ENCODE measurements around the gene MRPL43.
A peak's percentile ranks its signal among the peaks of the same experiment; 100 is the strongest.

Gene MRPL43

DNA sequence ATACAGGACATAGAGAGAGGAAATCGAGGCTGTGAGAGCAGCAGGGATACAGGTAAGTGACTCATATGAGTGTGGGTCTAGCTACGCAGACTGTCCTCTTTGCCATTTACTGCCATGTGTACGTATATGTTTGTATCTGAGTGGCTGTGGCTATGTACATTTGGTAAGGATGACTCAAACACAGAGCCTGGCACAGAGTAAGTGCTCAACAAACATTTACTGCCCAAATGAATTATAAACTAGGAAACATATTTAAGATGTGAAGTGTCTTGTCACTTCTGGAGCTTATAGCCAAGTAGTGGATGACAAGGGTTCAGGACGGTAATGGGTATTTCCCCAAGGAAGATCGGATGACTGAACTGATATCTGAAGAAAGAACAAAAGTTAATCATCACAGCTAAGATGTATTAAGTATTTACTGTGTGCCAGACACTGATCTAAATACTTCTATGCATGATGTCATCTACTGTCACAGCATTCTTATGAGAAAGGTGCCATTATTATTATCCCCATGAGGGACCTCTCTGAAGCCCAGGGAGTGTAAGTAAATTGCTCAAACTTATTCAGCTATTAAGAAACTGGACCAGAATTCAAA is 6.0 kb downstream of the MRPL43 start:
- no peak for DNase-seq

DNA sequence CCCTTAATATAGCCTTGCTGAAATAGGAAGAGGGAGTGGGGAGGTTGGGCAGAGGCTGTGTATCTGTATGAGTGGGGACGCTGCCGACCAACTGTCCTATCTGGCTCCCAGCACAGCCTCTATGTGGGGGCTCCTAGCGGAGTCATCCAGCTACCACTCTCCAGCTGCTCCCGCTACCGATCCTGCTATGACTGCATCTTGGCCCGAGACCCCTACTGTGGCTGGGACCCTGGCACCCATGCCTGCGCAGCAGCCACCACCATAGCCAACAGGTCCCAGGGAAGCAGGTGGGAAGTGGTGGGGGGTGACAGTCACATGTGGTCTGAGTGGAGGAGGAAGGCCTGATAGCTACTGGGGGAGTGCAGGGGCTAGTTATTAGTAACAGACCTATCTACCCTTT is 6.6 kb downstream of the MRPL43 start:
- peak in 1 of 2 donors; percentile 7 for DNase-seq

DNA sequence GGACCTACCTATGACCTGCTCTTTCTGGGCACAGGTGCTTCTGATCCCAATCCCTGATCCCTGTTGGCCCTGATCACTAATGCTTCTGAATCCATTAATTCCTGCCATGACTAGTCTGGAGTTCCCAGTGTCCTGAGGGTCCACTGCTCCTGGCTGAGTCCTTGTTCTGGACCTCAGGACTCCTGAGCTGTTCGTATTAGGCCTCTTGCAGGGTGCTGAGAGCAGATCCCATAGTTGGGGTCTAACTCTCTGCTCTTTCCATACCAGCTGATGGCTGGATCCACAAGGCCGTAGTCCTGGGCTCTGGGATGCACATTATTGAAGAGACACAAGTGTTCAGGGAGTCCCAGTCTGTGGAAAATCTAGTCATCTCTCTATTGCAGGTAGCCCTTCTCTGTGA is 7.0 kb downstream of the MRPL43 start:
- DNase-seq, result peak in 1 of 2 donors; percentile 6

DNA sequence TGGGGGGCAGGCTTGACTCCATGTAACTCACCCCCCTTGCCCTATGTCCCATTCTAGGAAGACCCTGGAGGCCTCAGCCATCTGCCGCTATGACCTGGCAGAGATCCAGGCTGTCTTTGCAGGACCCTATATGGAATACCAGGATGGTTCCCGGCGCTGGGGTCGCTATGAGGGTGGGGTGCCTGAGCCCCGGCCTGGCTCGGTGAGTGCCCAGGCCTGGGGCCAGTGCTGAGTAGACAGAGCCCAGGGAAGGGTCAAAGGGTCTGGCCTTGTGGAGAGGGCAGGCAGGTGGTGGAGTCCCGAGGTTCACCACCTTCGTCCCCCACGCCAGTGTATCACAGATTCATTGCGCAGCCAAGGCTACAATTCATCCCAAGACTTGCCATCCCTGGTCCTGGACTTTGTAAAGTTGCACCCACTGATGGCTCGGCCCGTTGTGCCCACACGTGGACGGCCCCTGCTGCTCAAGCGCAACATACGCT is 7.5 kb downstream of the MRPL43 start:
- DNase-seq, result peak in 1 of 2 donors; percentile 1

DNA sequence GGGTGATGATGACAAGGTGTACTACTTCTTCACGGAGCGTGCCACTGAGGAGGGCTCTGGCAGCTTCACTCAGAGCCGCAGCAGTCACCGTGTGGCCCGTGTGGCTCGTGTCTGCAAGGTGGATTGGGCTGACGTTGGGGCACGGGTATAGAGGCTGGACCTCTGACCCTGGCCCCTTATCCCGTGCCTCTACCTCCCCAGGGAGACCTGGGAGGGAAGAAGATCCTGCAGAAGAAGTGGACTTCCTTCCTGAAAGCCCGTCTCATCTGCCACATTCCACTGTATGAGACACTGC is 8.4 kb downstream of the MRPL43 start:
- DNase-seq, result no peak

DNA sequence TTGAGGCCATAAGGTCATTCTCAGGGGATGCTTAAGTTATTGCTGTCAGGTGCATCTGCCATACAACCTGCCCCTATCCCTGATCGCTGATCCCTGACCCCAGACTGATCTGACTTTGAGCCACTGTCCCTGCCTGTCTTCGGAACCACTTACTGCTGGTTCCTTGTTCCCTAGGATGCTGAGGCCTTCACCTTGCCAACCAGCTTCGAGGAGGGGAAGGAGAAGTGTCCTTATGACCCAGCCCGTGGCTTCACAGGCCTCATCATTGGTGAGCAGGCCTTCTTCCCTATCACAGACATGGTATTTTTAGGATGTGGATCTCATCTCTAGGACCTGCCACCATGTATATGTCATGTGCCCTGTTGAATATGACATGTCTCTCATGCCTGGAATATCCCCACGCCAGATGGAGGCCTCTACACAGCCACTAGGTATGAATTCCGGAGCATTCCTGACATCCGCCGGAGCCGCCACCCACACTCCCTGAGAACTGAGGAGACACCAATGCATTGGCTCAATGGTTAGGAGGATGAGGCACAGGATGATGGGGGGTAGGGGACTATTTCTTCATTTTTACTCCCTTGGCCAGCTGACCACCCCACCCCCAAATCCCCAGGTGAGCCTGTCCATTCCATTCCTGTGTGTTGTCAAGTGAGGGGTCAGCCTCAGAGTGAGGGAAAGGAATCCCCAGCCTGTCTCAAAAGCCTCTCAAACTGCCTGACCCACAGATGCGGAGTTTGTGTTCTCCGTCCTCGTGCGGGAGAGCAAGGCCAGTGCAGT is 9.0 kb downstream of the MRPL43 start:
- peak in 1 of 2 donors; percentile 8 for DNase-seq

DNA sequence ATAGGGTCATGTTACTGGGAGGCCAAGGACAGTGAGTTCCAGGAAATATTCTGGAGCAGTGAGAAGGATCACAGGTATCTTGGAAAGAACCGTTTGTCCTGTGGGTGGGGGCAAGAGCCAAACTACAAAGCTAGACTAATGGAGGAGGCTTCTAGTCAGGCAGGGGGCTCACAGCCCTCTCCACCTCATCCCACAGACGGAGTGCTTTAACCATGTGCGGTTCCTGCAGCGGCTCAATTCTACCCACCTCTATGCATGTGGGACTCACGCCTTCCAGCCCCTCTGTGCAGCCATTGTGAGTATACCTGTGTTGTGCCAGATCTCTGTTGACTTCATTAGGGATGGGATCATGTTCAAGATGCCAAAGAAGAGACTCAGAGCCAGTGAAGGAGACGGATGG is 9.9 kb downstream of the MRPL43 start:
- DNase-seq, result peak in 1 of 2 donors; percentile 4

DNA sequence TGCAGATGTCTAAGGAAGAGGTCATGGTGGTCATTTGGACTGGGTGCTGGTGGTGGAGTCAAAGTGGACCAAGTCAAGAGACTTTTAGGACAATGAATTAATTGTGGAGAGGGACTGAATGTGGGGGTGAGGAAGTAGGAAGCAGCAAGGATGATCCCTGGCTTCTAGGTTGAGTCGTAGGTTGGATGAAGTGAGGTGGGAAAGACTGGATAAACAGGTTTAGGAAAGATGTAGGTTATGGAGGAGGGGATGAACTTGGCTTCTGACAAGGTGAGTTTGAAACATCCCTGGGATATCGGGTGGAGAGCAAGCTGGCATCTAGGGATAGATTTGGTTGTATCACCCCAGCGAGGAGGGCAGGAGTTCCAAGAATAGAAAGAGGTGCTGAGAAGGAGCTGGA is 10.4 kb downstream of the MRPL43 start:
- DNase-seq, result no peak

DNA sequence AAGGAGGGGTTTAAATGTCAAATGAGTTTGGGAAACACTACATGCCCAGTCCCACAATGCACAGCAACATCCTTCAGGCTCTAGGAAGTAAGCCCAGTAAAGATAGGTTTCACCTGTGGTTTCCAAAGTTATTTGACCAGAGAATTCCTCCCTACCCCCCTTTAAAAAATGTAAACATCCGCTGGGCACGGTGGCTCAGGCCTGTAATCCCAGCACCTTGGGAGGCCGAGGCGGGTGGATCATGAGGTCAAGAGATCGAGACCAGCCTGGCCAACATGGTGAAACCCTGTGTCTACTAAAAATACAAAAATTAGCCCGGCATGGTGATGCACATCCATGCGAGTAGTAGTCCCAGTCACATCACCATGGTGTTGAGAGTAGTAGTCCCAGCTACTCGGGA is 11.9 kb downstream of the MRPL43 start:
- DNase-seq, result peak in 1 of 2 donors; percentile 1

DNA sequence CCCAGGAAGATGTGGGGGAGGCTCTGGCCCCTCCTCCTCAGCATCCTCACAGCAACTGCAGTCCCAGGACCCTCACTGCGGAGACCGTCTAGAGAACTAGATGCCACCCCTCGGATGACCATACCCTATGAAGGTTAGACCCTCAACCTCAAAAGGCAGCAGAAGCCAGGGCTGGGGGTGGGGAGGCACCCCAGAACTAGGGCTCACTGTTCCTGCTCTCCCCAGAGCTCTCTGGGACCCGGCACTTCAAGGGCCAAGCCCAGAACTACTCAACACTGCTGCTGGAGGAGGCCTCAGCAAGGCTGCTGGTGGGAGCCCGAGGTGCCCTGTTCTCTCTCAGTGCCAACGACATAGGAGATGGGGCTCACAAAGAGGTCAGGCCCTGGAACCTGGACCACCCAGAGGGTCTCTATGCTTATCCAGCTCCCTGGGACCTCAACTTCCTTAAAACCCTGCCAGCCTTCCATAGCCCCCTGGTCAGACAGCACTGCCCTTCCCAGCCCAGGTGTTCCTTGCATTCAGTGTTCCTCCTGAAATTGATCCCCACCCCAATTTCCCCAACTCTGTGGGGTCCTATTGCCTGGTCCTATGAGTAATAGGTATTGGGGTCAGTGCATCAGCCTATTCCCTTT is 14.3 kb downstream of the MRPL43 start:
- no peak for DNase-seq

DNA sequence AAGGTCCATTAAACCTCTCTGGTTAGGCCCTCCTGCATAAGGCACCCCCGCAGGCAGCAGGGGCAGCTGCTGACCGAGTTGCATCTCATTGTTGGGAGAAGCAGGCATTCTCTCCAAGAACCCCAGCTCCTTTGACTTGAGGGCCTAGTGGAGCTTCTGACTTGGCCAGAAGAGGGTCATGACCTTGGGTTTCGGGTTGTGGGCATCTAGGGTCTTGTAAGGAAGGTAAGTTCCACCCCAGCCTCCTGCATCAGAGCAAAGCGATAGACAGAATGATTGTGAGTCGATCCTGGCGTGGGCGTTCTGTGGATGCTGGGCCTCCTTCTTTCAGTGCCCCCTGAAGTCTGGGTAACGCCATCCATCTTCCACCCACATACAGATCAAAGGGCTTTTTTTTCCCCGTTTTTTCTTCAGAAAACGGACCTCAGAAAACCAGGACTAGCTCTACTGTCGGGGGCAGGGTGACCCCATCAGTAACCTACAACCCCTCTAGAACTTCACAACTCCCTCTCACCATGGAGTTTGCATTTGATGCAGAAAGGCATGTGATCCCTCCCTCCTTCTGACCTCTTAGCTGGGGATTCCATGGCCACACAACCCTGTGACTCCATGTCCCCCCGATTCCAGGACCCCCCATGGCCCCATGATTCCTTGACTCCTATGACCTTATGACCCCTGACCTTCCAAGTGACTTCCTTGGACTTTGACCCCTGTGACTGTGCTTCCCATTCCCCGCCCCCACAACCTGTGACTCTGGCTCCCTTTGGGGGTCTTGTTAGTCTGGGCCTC is 15.0 kb downstream of the MRPL43 start:
- DNase-seq, result no peak

DNA sequence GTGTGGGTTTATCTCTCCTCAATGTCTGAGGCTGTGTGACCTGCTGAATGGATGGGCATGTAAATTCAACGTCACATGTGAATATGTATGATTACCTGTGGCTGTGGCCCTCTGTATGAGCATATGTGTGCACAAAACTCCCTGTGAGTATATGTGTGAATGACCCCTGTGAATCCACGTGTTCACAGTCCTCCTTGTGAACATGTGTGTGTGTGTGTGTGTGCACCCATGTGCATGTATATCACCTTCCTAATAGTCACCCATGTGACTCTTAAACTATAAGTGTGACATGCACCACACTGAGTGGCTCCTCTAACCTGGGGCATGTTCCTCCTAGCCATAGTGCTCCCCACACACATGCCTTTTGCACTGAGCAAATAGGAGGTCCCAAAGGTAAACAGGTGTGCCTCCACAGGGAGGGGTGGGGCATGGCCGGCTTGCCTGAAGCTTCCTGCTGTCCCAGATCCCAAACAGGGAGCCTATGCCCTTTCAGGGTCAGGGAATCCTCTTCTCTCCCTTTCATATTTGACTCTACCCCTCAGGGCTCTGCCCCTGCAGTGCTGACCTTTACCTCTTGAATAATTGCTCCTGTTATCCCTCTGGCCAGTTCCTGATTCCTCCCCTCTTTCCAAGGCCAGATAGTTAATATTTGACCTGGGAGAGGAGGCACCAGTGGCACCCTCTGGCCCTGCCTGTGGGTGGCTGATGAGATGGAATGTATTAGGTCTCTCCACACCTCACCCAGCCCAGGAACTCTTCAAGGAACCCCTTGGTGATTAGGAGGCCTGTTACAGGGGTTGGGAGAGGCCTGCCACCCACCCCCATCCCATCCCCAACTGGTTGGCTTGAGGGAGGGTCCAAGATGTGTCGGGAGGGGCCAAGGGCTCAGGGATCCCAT is 16.1 kb downstream of the MRPL43 start:
- no peak for DNase-seq

DNA sequence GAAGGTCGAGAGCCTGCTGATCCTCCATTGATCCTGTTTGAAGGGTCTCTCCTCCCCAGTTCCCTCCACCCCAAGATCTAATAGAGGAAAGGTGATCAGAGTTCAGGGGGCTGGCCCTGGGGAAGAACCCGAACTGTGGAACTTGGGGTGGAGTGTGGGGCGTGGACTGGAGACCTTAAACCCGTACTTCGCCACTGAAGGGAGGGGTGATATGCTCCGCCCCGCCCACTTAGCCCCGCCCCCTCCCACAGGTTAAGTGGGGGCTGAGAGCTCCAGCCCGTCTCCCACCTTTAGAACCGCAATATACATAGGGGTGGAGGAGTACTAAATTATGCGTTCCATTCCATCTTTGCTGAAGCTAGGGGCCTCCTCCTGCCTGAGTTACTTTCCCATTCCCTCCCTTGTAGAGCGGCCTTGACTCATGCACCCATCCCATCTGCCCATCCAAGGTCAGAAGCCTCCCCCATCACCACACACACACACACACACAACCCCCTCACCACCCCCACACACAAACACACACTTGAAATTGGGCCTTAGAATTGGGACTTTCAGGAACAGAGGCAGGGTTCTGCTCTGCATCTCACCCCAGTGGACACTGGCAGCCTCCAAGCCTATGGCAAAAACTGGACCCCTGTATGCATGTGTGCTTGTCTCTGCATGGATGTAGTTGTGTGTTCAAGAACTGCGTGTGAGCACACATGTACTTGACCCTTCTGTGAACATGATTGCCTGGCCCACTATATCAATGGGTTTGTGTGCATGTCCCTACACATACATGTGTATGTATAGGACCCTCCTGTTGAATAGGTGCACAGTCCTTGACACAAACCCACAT is 17.0 kb downstream of the MRPL43 start:
- DNase-seq, result peak in 1 of 2 donors; percentile 31

DNA sequence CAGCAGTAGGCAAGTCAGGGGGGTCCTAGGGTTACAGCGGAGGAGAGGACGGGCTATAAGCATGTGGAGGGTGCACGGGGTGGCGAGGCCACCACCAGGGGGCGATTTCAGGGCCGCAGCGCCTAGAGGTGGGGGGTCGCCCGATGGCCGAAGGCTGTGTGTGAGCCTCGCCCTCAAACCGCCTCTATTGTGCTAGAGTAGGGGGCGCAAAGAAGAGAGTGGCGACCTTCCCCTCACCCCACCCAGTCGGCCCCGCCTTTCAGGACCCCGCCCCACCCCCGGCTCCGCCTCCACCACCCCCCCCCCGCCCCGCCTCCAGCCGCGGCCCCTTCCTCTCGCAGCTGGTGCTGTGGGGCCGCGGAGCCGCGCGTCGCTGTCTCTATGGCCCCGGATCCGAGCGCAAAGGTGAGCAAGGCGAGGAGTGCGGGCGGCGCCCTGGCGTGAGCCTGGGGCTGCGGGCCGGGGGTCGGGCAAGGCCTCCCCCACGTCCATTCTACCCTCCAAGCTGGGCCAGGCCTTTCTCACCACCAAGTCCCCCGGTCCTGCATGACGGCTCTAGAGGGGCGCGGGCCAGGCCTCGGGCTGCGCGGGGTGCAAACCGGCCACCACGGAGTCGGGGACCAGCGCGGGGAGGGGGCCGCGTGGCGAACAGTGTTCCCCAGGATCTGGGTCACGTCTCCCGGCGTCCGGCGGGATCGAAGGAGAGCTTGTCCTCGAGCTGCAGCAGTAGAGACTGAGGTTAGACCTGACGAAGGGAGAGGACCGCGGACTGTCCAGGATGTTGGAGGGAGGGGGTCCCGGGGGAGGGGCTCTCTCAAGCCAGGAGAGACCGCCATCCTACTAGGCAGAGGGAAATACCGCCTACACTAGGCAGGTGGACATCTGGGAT is 17.9 kb downstream of the MRPL43 start, which contains the start of gene SEMA4G:
TSS of gene SEMA4G (plus strand) at position 318 of the 889 bp plus-strand sequence. CDS start 3,409 bp downstream, outside the sequence.
- peak; percentile 52 for DNase-seq

DNA sequence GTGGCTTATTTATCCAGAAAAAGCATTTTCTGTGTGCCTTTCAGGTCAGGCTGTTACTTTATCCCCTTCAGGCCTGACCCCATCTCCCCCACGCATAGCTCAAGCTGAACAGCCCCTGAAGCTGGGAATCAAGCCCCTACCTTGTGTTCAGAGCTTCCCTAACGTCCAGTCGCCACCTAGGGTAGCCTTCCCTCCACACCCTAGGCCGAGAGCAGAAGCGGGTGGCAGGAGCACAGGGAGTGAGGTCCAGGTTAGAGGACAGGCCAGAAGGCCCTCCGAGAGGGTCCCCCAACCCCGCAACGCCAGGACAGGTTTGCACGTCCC is 18.5 kb downstream of the MRPL43 start:
- DNase-seq, result no peak

DNA sequence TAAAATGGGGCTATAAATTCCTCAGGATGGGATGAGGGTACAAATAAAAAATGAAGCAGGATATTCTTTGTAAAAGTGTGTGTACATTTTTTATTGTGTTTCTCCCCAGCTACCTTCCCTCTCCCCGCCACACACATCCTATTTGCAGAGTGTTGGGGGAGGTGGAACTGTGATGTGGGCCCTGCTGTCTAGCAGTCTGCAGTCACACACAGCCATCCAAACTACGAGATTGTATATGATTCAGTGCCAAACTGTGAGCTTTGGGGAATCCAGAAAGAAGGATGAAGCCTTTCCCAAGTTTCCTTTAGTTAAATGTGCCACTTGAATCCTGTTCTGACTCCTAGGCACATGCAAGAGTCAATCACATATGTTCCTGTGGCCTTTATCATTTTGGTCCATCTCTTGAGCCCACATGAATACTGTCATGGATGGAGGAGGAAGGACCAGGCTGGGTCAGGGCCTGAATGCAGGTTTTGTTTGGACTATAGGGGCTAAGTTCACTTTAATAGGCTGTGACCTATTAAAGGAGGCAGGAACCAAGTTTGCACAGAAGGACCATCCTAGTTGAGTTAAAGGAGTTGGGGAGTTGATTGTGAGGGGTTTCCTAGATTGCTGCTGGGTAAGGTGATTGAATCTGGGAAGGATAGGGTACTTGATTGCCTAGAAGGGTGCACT is 19.1 kb downstream of the MRPL43 start:
- DNase-seq, result no peak

DNA sequence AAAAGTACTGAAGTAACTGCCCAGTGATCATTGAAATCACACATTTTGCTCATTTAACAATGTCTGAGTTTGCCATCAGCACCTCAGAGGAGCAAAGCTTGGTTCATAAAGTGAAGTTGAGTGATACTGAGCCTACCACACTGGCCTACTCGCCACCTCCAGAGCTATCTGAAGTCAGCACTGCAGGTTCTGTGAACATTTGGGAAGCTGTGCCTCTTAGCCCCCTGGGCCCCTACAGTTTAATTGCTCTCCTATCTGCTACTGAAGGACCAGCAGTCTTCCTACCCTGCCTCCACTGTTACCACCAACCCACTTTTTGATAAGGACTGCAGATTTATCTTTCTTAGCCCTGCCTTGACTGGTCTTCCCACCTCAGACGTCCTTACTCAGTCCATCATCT is 20.0 kb downstream of the MRPL43 start:
- no peak for DNase-seq

DNA sequence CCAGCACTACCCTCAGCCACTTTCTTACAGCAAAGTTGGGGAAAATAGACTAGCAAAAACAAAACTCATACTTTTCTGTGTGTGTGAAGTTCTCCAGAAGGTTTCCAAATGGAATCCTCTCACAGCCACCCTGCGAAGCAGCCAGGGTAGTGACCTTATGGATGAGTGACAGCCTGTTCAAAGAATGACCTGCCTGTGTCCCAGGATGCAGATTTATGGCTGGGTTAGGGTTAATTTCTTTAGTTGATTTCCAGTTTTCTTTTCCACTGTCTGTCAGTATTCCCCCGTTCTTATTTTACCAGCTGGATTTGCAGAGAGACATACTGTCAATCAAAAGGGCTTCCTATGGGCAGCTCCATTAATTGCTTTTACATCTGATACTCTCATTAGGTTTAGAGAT is 20.4 kb downstream of the MRPL43 start:
- DNase-seq, result no peak

DNA sequence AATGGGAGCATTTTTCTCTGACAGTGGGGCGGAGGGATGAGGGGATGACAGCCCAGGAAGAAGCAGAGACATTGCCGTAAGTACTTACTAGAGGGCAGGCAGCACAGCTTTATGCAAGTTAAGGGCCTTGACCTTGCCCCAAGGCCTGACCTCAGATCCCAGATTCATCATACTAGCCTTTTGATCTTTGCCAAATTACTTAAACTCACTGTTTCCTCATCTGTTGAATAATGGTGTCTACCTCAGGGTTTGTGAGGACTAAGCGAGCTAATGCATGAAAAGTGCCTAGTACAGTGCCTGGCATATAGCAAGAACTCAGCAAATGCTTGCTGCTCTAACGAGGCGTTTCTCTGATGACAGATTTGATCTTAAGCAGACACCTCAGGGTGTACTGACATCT is 21.5 kb downstream of the MRPL43 start:
- DNase-seq, result no peak

DNA sequence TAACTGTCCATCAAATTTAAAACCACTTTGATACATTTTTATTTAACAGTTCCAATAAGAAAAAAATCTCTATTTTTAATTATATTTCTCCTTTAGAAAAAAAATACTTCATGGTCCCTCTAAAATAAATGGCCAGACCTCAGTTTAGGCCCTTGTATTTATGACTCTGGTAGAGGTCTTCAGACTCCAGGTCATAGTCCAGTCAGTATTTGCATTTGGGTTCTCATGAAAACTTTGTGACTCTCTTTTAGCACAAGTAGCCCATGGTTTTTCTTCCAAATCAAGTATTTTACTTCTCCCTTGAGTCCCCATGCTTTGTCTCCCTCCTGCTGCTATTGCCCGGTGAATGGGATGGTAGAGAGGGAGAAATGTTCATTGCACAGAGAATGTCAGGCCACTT is 23.5 kb downstream of the MRPL43 start:
- no peak for DNase-seq

Data from stimulated activated CD4-positive, alpha-beta T cell treated with anti-CD3 and anti-CD28 coated beads, Interleukin-2, amount 100 ng/mL, for 24 hours (primary cell).